GM23338 (cell line): Measurements from ENCODE around the gene CELF2. TPM values are rescaled to one million over a fixed set of nuclear protein-coding genes. Genes with fewer than 3 reads are reported as not detected.

Source experiments
- ATAC-seq: fragments of 200-7000 bp; cut with Tn5 transposase; 3 replicates; pipeline ENCODE4 v1.9.1; 2020
- DNase-seq: peaks from one replicate; pipeline ENCODE4 v3.0.0-alpha.2; 2015; ENCODE audit warnings: low spot score
- H2AFZ ChIP-seq: fragments of 200-600 bp; sonication (generic); 2 replicates; pipeline ENCODE4 v1.8.0; 2016; ENCODE audit warnings: antibody characterized with exemption, mild to moderate bottlenecking, moderate library complexity
- H3F3A ChIP-seq: fragments of 200-600 bp; sonication (generic); replicated peaks from 2 replicates; pipeline ENCODE4 v1.8.0; 2017; ENCODE audit warnings: antibody characterized with exemption, mixed run types, low read depth
- H3K27ac ChIP-seq: fragments of 200-600 bp; sonication (generic); 2 replicates; pipeline ENCODE4 v1.6.1; 2016; ENCODE audit warnings: low read depth
- H3K27me3 ChIP-seq: fragments of 200-600 bp; sonication (generic); 2 replicates; pipeline ENCODE4 v1.8.0; 2016; ENCODE audit warnings: mild to moderate bottlenecking, mixed run types, moderate library complexity; ENCODE audit not compliant: insufficient read depth
- H3K36me3 ChIP-seq: fragments of 200-600 bp; sonication (generic); 2 replicates; pipeline ENCODE4 v1.8.0; 2016; ENCODE audit warnings: mild to moderate bottlenecking; ENCODE audit not compliant: insufficient read depth
- H3K4me1 ChIP-seq: fragments of 200-600 bp; sonication (generic); 2 replicates; pipeline ENCODE4 v1.8.0; 2016; ENCODE audit warnings: mild to moderate bottlenecking, moderate library complexity; ENCODE audit not compliant: insufficient read depth
- H3K4me2 ChIP-seq: fragments of 200-600 bp; sonication (generic); 2 replicates; pipeline ENCODE4 v1.7.1; 2017; ENCODE audit warnings: mixed run types
- H3K4me3 ChIP-seq: fragments of 200-600 bp; sonication (generic); 2 replicates; pipeline ENCODE4 v1.6.1; 2016; ENCODE audit warnings: mixed run types
- H3K79me2 ChIP-seq: fragments of 200-600 bp; sonication (generic); replicated peaks from 2 replicates; pipeline ENCODE4 v1.8.0; 2017; ENCODE audit warnings: mild to moderate bottlenecking; ENCODE audit not compliant: insufficient read depth
- H3K9me2 ChIP-seq: fragments of 200-600 bp; sonication (generic); 2 replicates; pipeline ENCODE4 v1.8.0; 2017; ENCODE audit not compliant: insufficient read depth
- H4K20me1 ChIP-seq: fragments of 200-600 bp; sonication (generic); replicated peaks from 2 replicates; pipeline ENCODE4 v1.8.0; 2017; ENCODE audit warnings: mild to moderate bottlenecking; ENCODE audit not compliant: insufficient read depth
- H3K27ac Mint-ChIP-seq: 2 replicates; pipeline ENCODE4 v1.8.0; 2020; ENCODE audit warnings: inconsistent platforms, mild to moderate bottlenecking, moderate library complexity, mixed read lengths
- H3K27me3 Mint-ChIP-seq: 3 replicates; pipeline ENCODE4 v1.8.0; 2022; ENCODE audit warnings: low read depth, mild to moderate bottlenecking, moderate library complexity, mixed read lengths, inconsistent platforms; ENCODE audit not compliant: insufficient read depth, poor library complexity
- H3K36me3 Mint-ChIP-seq: 3 replicates; pipeline ENCODE4 v1.8.0; 2021; ENCODE audit warnings: low read depth, mild to moderate bottlenecking, inconsistent platforms, moderate library complexity, mixed read lengths
- H3K4me1 Mint-ChIP-seq: 3 replicates; pipeline ENCODE4 v1.8.0; 2020; ENCODE audit warnings: mild to moderate bottlenecking, inconsistent platforms, mixed read lengths
- H3K4me3 Mint-ChIP-seq: 3 replicates; pipeline ENCODE4 v1.8.0; 2021; ENCODE audit warnings: moderate library complexity, mild to moderate bottlenecking, inconsistent platforms, mixed read lengths
- H3K9me3 Mint-ChIP-seq: 3 replicates; pipeline ENCODE4 v1.8.0; 2020; ENCODE audit warnings: moderate library complexity, mild to moderate bottlenecking, inconsistent platforms, mixed read lengths
- NANOG ChIP-seq: IDR thresholded peaks from 2 replicates; pipeline ENCODE4 v1.6.1; 2016; ENCODE audit warnings: antibody characterized with exemption, borderline replicate concordance
- STAT1 ChIP-seq: IDR thresholded peaks from one replicate; pipeline ENCODE4 v1.6.1; 2016; ENCODE audit warnings: antibody characterized with exemption; ENCODE audit not compliant: unreplicated experiment
- ZNF114 ChIP-seq: fragments of 250-450 bp; sonication (Bioruptor Pico); IDR thresholded peaks from 2 replicates; pipeline ENCODE4 v1.5.0; 2020; ENCODE audit warnings: mild to moderate bottlenecking, moderate library complexity
- polyA plus RNA-seq: library from polyadenylated mRNA; unstranded; fragments of >200 nt; fragmentation: Nextera tagmentation; extraction: Ambion mirVana; gene quantifications from 2 replicates; pipeline ENCODE4 v1.2.1, GENCODE V29; 2016
- total RNA-seq: library from RNA; depleted of rRNA; stranded (reverse); fragments of >200 nt; shearing (Covaris generic); gene quantifications from 2 replicates; pipeline ENCODE4 v1.2.3, GENCODE V29; 2014
- TF ChIP-seq, protein P1 (sequence below): fragments of 250-450 bp; sonication (Bioruptor Pico); IDR thresholded peaks from 2 replicates; pipeline ENCODE4 v1.5.0; 2020; ENCODE audit warnings: mild to moderate bottlenecking, moderate library complexity
- TF ChIP-seq, protein P2 (sequence below), 2 experiments: fragments of 200-600 bp in 1 of 2; sonication (generic) in 1 of 2; conservative IDR thresholded peaks; 2 replicates each; pipeline versions ENCODE4 v1.5.1 to v1.6.1; 2016 to 2017; ENCODE audit warnings: antibody characterized with exemption in 2 of 2, low read depth in 2 of 2, mild to moderate bottlenecking in 2 of 2, moderate library complexity in 1 of 2

Gene CELF2
- total and polyA plus RNA-seq, 2 experiments from 2014 or later: 18.1 to 22.5 TPM

DNA sequence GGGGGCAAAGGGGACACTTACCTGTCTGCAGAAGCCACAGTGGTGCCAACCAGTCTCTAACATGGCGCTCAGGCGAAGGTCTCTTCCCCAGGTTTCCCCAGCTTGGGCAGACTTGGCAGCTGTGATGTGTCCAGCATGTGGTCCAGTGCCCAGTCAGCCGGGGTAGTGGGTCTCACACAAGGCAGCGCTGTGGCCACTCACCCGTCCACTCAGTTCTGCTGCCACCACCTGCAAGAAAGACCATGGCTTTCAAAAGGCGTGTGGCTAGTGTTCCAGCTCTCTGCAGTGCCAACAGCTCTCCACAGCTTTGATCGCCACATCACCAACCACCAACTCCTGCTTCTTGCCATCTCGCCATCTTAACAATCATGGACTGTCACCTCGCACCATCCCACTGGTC is 334.1 kb downstream of the CELF2 start:
- Histone ChIP-seq H3K36me3 (no peaks in the 10 kb centered on the region; the same call in 1 of the 2 replicates), H4K20me1 (no peaks in the 10 kb centered on the region), H2AFZ (no peak overlapping the region), H3K27me3 (no peaks in the 10 kb centered on the region), H3K4me3 (no peak overlapping the region), H3K79me2 (no peaks in the 10 kb centered on the region), H3K4me2 (no peak overlapping the region), H3K9me2 (no peaks in the 10 kb centered on the region), H3F3A (no peaks in the 10 kb centered on the region), H3K4me1 (no peaks in the 10 kb centered on the region), H3K27ac (no peak overlapping the region)
- DNase-seq (no peak), ATAC-seq (no peak)
- TF ChIP-seq STAT1 (no peak), ZNF114 (no peak), NANOG (no peak)
- Mint-ChIP-seq H3K27ac (no peak overlapping the region), H3K27me3 (peaks cover 11% of the 10 kb centered on the region), H3K36me3 (peaks cover 15% of the 10 kb centered on the region), H3K4me1 (0 out of 3 replicates have a peak, but pooled peaks cover 2% of the 10 kb centered on the region), H3K9me3 (peaks cover 24% of the 10 kb centered on the region), H3K4me3 (no peak overlapping the region)

DNA sequence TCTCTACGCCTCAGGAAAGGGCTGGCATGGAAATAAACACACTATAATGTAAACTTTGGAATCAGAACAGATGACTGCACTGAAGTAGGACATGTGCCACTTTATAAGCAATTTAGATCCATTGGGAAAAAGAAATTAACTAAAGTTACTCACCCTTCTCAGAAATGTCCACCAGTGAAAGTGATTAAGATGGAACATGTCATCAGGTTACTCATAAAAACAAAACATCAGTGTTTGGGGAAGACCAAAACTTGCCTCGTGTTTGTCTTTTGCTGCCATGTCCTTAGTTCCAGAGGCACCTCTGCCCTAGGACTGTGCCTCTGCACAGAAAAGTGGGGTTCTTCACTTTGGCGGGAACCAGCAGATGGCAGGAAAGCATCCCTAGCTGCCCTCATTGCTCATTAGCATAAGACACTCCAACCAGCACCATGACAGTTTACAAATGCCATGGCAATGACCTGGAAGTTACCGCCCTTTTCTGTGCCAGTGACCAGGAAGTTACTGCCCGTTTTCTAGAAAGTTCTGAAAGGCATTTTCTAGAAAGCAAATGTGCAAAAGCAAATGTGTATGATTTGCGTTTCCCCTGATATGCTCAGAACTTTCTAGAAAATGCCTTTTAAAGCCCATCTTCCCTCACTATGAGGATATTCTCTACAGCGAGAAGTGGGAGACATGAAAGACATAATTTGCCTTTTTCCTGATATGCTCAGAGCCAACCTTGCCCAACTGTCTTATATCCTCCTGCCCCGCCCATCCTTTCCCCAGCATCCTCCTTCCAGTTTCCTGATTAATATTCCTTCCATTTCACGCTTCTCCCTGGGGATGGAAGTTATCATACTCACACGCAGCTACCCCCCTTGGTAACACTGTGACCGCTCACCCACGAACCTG is 335.6 kb downstream of the CELF2 start:
- H3K9me2 ChIP-seq: no peaks in the 10 kb centered on the region
- H3K4me1 ChIP-seq: no peaks in the 10 kb centered on the region
- Mint-ChIP-seq H3K27me3 (peaks cover 11% of the 10 kb centered on the region), H3K4me3 (no peak overlapping the region), H3K4me1 (peaks cover 2% of the 10 kb centered on the region; the same call in 1 of the 3 replicates), H3K27ac (no peak overlapping the region), H3K36me3 (peaks cover 13% of the 10 kb centered on the region), H3K9me3 (peaks cover 14% of the 10 kb centered on the region)
- no peak overlapping the region for H3K4me3 ChIP-seq
- no peak overlapping the region for H3K27ac ChIP-seq
- H2AFZ ChIP-seq: no peak overlapping the region
- no peak overlapping the region for H3K4me2 ChIP-seq
- TF ChIP-seq, protein P1, sequence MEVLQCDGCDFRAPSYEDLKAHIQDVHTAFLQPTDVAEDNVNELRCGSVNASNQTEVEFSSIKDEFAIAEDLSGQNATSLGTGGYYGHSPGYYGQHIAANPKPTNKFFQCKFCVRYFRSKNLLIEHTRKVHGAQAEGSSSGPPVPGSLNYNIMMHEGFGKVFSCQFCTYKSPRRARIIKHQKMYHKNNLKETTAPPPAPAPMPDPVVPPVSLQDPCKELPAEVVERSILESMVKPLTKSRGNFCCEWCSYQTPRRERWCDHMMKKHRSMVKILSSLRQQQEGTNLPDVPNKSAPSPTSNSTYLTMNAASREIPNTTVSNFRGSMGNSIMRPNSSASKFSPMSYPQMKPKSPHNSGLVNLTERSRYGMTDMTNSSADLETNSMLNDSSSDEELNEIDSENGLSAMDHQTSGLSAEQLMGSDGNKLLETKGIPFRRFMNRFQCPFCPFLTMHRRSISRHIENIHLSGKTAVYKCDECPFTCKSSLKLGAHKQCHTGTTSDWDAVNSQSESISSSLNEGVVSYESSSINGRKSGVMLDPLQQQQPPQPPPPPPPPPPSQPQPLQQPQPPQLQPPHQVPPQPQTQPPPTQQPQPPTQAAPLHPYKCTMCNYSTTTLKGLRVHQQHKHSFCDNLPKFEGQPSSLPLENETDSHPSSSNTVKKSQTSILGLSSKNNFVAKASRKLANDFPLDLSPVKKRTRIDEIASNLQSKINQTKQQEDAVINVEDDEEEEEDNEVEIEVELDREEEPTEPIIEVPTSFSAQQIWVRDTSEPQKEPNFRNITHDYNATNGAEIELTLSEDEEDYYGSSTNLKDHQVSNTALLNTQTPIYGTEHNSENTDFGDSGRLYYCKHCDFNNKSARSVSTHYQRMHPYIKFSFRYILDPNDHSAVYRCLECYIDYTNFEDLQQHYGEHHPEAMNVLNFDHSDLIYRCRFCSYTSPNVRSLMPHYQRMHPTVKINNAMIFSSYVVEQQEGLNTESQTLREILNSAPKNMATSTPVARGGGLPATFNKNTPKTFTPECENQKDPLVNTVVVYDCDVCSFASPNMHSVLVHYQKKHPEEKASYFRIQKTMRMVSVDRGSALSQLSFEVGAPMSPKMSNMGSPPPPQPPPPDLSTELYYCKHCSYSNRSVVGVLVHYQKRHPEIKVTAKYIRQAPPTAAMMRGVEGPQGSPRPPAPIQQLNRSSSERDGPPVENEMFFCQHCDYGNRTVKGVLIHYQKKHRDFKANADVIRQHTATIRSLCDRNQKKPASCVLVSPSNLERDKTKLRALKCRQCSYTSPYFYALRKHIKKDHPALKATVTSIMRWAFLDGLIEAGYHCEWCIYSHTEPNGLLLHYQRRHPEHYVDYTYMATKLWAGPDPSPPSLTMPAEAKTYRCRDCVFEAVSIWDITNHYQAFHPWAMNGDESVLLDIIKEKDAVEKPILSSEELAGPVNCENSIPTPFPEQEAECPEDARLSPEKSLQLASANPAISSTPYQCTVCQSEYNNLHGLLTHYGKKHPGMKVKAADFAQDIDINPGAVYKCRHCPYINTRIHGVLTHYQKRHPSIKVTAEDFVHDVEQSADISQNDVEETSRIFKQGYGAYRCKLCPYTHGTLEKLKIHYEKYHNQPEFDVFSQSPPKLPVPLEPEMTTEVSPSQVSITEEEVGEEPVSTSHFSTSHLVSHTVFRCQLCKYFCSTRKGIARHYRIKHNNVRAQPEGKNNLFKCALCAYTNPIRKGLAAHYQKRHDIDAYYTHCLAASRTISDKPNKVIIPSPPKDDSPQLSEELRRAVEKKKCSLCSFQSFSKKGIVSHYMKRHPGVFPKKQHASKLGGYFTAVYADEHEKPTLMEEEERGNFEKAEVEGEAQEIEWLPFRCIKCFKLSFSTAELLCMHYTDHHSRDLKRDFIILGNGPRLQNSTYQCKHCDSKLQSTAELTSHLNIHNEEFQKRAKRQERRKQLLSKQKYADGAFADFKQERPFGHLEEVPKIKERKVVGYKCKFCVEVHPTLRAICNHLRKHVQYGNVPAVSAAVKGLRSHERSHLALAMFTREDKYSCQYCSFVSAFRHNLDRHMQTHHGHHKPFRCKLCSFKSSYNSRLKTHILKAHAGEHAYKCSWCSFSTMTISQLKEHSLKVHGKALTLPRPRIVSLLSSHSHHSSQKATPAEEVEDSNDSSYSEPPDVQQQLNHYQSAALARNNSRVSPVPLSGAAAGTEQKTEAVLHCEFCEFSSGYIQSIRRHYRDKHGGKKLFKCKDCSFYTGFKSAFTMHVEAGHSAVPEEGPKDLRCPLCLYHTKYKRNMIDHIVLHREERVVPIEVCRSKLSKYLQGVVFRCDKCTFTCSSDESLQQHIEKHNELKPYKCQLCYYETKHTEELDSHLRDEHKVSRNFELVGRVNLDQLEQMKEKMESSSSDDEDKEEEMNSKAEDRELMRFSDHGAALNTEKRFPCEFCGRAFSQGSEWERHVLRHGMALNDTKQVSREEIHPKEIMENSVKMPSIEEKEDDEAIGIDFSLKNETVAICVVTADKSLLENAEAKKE (CRISPR knock-in tag): no peak
- TF ChIP-seq, protein P2, sequence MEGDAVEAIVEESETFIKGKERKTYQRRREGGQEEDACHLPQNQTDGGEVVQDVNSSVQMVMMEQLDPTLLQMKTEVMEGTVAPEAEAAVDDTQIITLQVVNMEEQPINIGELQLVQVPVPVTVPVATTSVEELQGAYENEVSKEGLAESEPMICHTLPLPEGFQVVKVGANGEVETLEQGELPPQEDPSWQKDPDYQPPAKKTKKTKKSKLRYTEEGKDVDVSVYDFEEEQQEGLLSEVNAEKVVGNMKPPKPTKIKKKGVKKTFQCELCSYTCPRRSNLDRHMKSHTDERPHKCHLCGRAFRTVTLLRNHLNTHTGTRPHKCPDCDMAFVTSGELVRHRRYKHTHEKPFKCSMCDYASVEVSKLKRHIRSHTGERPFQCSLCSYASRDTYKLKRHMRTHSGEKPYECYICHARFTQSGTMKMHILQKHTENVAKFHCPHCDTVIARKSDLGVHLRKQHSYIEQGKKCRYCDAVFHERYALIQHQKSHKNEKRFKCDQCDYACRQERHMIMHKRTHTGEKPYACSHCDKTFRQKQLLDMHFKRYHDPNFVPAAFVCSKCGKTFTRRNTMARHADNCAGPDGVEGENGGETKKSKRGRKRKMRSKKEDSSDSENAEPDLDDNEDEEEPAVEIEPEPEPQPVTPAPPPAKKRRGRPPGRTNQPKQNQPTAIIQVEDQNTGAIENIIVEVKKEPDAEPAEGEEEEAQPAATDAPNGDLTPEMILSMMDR (conservative IDR thresholded peaks at IDR 0.05; ENCODE audit: low read depth in 2 of 2): peak; percentile 14 to 41; a peak in 2 of 4 replicates
- H4K20me1 ChIP-seq: no peaks in the 10 kb centered on the region
- DNase-seq (no peak), ATAC-seq (no peak)
- H3K27me3 ChIP-seq: no peaks in the 10 kb centered on the region
- no peaks in the 10 kb centered on the region; the same call in 1 of the 2 replicates for H3K36me3 ChIP-seq
- no peaks in the 10 kb centered on the region for H3K79me2 ChIP-seq
- H3F3A ChIP-seq: no peaks in the 10 kb centered on the region
